ENCODE data around the gene TRIM10.

The TRIM10 gene

DNA sequence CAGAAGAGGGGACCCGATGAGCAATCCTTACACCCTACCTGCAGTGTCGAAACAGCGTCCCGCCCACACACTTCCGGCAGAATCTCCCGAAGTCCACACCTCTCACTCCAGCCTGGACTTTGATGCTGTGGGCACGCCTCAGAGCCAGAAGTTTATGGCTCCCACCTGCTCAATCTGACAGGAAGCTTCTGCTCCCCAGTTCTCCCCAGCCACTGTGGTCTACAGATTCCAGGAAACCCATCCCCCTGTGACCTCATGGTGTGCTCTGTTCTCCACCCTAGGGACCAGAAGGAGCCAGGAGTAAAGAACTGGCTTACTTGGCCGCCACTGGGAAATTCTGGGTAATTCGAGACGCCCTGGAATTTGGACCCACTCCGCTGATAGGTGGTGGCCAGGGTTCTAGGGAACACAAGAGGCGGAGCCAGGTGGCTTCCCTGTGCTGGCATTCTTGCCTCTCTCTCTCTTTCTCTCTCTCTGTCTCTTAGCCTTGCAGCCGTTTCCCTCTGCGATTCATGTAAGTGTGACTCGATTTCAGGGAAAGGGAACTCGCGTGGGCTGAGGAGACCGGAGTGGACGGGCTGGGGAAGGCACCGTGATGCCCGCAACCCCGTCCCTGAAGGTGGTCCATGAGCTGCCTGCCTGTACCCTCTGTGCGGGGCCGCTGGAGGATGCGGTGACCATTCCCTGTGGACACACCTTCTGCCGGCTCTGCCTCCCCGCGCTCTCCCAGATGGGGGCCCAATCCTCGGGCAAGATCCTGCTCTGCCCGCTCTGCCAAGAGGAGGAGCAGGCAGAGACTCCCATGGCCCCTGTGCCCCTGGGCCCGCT lies 2.3 kb upstream of the TRIM10 start, which contains the start of gene TRIM15:
Gene TRIM15 (plus strand): TSS at position 457 of the 828 bp plus-strand sequence. CDS start 139 bp downstream, at position 596.
- H3K4me3 ChIP-seq (ENCODE audit: low read depth, low read length) = no peak within 1 kb of the TSS
- DNase-seq (ENCODE audit: low read depth) = no peak
- TF ChIP-seq POLR2A (IDR thresholded peaks at IDR 0.05; ENCODE audit: extremely low read depth, insufficient read length) (no peak), MYC (IDR thresholded peaks at IDR 0.05; ENCODE audit: low read depth, low read length) (no peak)
- TF ChIP-seq, protein P1, sequence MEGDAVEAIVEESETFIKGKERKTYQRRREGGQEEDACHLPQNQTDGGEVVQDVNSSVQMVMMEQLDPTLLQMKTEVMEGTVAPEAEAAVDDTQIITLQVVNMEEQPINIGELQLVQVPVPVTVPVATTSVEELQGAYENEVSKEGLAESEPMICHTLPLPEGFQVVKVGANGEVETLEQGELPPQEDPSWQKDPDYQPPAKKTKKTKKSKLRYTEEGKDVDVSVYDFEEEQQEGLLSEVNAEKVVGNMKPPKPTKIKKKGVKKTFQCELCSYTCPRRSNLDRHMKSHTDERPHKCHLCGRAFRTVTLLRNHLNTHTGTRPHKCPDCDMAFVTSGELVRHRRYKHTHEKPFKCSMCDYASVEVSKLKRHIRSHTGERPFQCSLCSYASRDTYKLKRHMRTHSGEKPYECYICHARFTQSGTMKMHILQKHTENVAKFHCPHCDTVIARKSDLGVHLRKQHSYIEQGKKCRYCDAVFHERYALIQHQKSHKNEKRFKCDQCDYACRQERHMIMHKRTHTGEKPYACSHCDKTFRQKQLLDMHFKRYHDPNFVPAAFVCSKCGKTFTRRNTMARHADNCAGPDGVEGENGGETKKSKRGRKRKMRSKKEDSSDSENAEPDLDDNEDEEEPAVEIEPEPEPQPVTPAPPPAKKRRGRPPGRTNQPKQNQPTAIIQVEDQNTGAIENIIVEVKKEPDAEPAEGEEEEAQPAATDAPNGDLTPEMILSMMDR (IDR thresholded peaks at IDR 0.05; ENCODE audit: low read depth, low read length) = no peak
- TF ChIP-seq, protein P2, sequence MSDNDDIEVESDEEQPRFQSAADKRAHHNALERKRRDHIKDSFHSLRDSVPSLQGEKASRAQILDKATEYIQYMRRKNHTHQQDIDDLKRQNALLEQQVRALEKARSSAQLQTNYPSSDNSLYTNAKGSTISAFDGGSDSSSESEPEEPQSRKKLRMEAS (IDR thresholded peaks at IDR 0.05; ENCODE audit: low read depth, low read length) = no peak

DNA sequence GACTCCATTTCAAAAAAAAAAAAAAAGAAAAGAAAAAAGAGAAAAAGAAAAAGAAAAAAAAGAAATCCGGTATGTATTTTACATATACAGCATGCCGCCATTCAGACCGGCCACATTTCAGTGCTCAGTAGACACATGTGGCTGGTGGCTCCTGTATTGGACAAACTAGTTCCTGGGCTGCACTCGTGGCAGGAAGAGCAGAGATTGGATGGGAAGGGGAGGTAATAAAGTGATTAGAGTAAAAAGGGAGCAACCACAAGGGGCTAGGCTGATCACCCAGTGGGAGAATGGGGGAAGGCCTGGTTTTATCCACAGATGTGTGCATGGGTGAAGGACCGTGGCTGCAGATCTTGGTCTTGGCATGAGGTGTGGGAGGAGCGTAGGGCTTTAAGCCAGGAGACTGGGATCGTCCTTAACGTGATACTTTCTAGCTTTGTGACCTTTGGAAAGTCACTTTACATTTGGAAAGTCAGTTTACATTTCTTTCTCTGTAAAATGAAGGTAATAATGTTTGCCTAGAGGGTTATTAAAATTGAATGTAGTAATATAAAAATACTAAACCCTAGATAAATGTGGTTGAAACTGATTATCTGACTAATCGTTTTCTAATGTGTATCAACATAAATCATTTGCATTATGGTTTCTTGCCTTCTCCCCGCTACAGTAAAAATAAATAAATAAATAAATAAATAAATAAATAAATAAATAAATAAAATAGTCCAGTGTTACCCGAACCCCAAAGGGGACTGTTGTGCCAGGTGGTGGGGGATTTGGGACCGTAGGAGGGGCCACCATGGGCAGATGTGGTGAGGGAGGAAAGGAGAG lies 1.5 kb upstream of the TRIM10 start:
- H3K4me3 ChIP-seq (ENCODE audit: low read depth, low read length) = no peak overlapping the region
- TF ChIP-seq POLR2A (IDR thresholded peaks at IDR 0.05; ENCODE audit: extremely low read depth, insufficient read length) (no peak), MYC (IDR thresholded peaks at IDR 0.05; ENCODE audit: low read depth, low read length) (no peak)
- TF ChIP-seq, protein P2 (IDR thresholded peaks at IDR 0.05; ENCODE audit: low read depth, low read length) = no peak
- TF ChIP-seq, protein P1 (IDR thresholded peaks at IDR 0.05; ENCODE audit: low read depth, low read length) = no peak

DNA sequence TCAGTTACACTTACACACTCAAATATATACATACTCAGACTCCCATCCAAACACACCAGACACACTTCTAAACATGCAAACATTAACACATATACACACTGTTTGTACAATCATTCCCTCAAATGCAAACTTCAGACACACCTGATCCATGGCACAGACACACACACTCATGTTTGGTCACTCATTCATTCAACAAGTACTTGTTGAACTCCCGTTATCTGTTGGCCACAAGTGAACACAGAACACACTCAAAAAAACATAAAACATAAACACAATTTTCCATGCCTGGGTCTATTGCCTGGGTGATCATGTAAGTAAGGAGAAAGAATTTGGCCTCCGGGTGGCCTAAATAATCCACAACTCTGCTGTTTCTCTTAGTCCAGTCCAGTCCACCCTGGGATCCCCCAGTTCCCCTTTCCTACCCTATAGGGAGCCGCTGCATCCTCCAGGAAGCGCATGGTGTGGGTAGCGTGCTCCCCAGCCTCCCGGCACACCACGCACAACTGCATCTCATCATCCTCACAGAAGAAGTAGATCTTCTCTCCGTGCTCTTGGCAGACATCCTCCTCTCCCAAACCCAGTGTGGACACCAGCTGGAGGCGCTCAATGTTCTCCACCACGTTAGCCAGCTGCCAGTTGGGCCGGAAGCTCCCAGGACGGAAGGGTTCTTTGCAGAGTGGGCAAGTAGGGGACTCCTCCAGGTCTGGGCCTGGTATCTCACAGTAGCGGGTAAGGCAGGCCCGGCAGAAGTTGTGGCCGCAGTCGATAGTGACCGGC lies 815 bp downstream of the TRIM10 start:
- DNase-seq (ENCODE audit: low read depth) = no peak
- no peak overlapping the region for H3K4me3 ChIP-seq (ENCODE audit: low read depth, low read length)
- TF ChIP-seq POLR2A (IDR thresholded peaks at IDR 0.05; ENCODE audit: extremely low read depth, insufficient read length) (no peak), MYC (IDR thresholded peaks at IDR 0.05; ENCODE audit: low read depth, low read length) (no peak)
- TF ChIP-seq, protein P1 (IDR thresholded peaks at IDR 0.05; ENCODE audit: low read depth, low read length) = no peak
- TF ChIP-seq, protein P2 (IDR thresholded peaks at IDR 0.05; ENCODE audit: low read depth, low read length) = no peak

More for the DNA sequence above, 1.5 kb upstream of the TRIM10 start:
- DNase-seq (ENCODE audit: low read depth) = no peak

DNA sequence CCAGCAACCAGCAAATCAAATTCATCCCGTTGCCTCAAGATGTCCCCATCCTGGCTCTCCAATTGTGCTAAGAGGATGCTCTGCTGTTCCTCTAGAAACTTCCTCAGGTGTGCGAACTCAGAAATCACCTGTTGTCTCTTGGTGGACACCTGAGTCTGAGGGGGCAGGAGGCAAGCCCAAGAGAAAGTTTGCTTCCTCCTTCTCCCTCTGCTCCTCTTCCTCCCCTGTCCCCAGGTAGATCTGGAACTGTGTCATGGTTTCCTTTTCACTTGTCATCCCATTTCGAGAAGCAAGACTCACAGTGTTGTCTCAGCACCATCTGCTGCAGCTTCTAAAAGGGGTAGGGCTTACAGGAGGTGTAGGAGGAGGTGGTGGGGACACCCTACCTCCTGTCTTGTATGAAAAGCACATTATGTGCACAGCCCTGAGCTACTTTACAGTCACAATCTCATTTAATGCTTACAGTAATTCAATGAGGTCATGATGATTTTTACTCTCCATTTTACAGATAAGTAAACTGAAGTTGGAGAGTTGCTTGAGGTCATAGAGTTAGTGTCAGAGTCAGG lies 2.5 kb downstream of the TRIM10 start:
- no peak for DNase-seq (ENCODE audit: low read depth)
- no peak overlapping the region for H3K4me3 ChIP-seq (ENCODE audit: low read depth, low read length)
- TF ChIP-seq MYC (IDR thresholded peaks at IDR 0.05; ENCODE audit: low read depth, low read length) = no peak
- TF ChIP-seq POLR2A (IDR thresholded peaks at IDR 0.05; ENCODE audit: extremely low read depth, insufficient read length) = no peak
- TF ChIP-seq, protein P1 (IDR thresholded peaks at IDR 0.05; ENCODE audit: low read depth, low read length) = no peak
- TF ChIP-seq, protein P2 (IDR thresholded peaks at IDR 0.05; ENCODE audit: low read depth, low read length) = no peak

DNA sequence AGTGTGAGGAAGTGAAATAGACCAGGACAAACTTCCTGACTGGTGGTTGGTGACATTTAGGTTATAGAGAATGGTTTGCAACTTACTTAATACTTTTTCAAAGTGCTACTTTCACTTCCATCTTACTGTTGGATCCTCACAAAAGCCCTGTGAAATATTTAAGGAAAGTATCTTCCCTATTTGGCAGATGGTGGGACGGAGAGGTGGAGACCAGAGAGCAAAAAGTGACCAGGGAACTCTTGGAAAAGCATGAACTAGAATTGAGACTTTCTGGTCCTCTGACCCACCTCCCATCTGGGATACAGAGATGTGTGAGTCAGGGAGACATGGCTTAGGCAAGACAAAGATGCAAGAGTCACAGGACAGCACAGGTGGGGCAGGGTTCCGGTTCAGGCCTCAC lies 3.0 kb downstream of the TRIM10 start:
- no peak overlapping the region for H3K4me3 ChIP-seq (ENCODE audit: low read depth, low read length)
- TF ChIP-seq, protein P2 (IDR thresholded peaks at IDR 0.05; ENCODE audit: low read depth, low read length) = no peak
- TF ChIP-seq, protein P1 (IDR thresholded peaks at IDR 0.05; ENCODE audit: low read depth, low read length) = no peak
- TF ChIP-seq MYC (IDR thresholded peaks at IDR 0.05; ENCODE audit: low read depth, low read length) = no peak
- no peak for DNase-seq (ENCODE audit: low read depth)

All from NB4 (cell line).